ENCODE results near the gene MACROD2.

The MACROD2 gene

DNA sequence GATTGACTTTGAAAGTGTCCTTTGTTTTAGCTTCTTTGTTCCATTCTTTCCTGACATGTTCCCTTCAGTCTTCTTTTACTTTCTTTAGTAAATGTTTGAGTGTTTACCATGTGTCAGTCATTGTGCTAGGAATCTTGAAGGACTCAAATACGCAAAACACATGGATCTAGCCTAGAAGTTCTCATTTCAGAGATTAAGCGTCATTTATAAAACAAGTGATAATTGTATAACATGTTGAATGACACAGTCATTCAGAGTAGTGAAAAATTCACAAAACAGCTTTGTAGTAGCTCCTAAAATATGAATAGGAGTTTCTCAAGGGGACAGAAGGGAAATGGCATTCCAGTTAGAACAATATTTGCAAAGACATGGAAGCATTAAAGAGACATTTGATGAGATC is 66.9 kb downstream of the MACROD2 start:
- in situ Hi-C loops (cut with MboI; ENCODE audit: low sequenced_read_pairs), result loop anchor here (25.0 kb wide), 1 partner anchor 250 kb away; no protein-coding TSS in a partner anchor

GRCh38 chr20:14062786-14063185 is 67.5 kb downstream of the MACROD2 start:
- in situ Hi-C loops (cut with MboI; ENCODE audit: low sequenced_read_pairs), result loop anchor here (25.0 kb wide), 1 partner anchor 250 kb away; no protein-coding TSS in a partner anchor

DNA sequence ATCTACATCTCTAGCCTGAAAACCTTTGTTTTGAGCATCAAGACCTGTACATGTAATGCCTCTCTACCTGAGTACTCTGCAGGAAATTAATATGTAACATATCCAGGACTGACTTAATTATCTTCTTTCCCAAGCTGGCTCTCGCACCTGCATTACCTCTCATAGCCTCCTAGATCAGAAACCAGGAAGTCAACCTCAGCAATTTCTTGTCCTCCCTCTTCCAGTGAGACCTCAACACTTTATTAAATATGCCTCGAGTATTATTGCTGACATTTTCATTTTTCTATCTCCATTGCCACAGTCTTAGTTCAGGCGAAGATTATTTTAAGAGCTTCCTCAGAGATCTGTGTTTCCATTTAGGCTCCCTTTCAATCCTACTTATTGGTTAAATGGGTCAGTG is 69.0 kb downstream of the MACROD2 start:
- in situ Hi-C loops (cut with MboI; ENCODE audit: low sequenced_read_pairs), result loop anchor here (25.0 kb wide), 1 partner anchor 252 kb away; no protein-coding TSS in a partner anchor

- in situ Hi-C loops (cut with MboI; ENCODE audit: low sequenced_read_pairs), result loop anchor here (25.0 kb wide), 1 partner anchor 253 kb away; no protein-coding TSS in a partner anchor
Measured at GRCh38 chr20:14064921-14065320, 69.6 kb downstream of the MACROD2 start.

GRCh38 chr20:14065774-14066173 is 70.5 kb downstream of the MACROD2 start:
- in situ Hi-C loops (cut with MboI; ENCODE audit: low sequenced_read_pairs), result loop anchor here (25.0 kb wide), 1 partner anchor 253 kb away; no protein-coding TSS in a partner anchor

DNA sequence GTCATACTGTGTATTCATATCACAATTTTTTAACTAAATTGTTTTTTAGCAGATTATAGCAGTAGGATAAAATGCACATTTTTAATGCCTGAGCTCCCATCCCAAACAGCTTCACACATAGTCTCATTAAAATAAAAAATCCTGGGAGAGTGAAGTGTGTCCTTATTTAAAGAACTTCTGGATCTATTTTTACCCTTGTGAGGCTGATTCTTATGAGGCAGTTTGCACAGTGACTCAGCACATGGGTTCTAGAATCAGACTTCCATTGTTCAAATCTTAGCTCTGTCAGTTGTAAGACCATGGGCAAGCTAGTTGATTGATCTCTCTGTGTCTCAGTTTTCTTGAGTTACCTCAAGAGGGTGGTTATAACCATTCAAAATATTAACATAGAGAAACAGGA is 72.3 kb downstream of the MACROD2 start:
- in situ Hi-C loops (cut with MboI; ENCODE audit: low sequenced_read_pairs), result loop anchor here (25.0 kb wide), 1 partner anchor 255 kb away; no protein-coding TSS in a partner anchor

DNA sequence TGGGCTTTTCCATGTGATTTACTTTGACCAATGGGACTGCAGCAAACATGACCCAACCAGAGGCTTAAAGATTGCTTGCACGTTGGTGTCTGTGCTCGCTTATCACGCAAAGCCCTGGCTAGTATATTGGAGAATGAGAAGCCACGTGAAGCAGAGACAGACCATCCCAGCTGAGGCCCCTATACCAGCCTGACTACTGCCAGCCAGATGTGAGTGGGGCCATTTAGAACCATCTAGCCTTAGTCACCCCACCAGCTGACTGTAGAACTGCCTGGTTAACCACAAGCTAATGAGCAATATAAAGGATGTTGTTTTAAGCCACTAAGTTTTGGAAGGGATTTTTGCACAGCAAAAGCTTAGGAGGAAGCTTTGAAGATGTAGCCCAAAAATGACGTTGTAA is 74.5 kb downstream of the MACROD2 start:
- in situ Hi-C loops (cut with MboI; ENCODE audit: low sequenced_read_pairs), result loop anchor here (25.0 kb wide), 1 partner anchor 257 kb away; no protein-coding TSS in a partner anchor

- in situ Hi-C loops (cut with MboI; ENCODE audit: low sequenced_read_pairs), result no loop called here
Measured at GRCh38 chr20:14093652-14094051, 98.3 kb downstream of the MACROD2 start.

DNA sequence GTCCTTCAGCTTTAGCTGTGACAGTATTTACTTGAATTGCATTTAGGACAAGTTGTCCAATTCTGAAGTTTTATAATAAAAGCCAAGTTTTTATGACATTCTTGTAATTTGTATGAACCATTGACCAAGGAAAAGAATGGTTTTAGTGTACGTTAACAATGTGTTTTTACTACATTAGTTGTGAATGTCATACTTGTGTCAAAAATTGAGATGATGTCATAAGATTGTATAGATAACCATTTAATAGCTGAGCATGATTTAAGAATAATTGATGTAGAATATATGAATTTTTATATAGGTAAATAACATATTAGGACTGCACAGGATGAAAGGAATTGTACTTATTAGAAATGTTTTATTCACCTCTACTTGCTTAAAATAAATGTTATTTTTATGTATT is 102.9 kb downstream of the MACROD2 start:
- in situ Hi-C loops (cut with MboI; ENCODE audit: low sequenced_read_pairs), result no loop called here

DNA sequence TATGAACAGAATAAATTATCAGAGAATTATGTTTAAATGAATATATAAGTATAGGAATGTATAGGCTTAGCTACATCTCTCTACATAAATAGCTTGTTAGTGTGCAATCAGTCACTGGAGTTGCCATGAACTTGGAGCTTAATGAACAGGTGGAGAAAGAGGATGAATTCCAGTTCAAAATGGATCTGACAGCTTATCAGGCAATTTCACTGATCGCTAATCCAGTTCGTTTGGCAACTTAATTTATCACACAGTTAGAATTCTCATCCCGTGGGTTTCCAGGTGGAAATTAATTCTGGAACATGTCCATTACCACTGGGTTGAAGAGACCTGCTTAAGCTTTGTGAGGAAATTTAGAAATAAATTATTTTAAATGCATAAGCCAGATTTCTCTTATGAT is 118.1 kb downstream of the MACROD2 start:
- in situ Hi-C loops (cut with MboI; ENCODE audit: low sequenced_read_pairs), result no loop called here

GRCh38 chr20:14114065-14114704 is 118.9 kb downstream of the MACROD2 start:
- in situ Hi-C loops (cut with MboI; ENCODE audit: low sequenced_read_pairs), result no loop called here

DNA sequence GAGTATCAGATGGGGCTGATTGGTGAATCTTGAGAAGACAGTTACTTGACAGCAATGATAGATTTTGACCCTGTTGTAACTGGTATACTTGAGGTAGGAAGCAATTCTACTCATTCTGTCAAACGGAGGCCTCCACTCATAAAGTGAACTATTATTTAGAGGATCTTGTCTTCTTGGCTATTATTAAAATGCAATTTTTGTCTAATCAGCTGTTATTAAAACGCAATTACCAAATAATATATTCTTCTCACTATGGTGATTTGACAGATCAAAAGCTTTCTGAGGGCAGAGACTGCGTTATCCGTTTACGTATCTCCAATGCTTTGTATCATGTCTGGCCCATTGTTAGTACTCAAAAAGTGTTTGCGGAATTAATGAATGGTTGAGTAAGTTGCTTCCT is 120.7 kb downstream of the MACROD2 start:
- in situ Hi-C loops (cut with MboI; ENCODE audit: low sequenced_read_pairs), result no loop called here

GRCh38 chr20:14117768-14118167 is 122.5 kb downstream of the MACROD2 start:
- in situ Hi-C loops (cut with MboI; ENCODE audit: low sequenced_read_pairs), result no loop called here

- in situ Hi-C loops (cut with MboI; ENCODE audit: low sequenced_read_pairs), result no loop called here
Measured at GRCh38 chr20:14126856-14127255, 131.5 kb downstream of the MACROD2 start.

DNA sequence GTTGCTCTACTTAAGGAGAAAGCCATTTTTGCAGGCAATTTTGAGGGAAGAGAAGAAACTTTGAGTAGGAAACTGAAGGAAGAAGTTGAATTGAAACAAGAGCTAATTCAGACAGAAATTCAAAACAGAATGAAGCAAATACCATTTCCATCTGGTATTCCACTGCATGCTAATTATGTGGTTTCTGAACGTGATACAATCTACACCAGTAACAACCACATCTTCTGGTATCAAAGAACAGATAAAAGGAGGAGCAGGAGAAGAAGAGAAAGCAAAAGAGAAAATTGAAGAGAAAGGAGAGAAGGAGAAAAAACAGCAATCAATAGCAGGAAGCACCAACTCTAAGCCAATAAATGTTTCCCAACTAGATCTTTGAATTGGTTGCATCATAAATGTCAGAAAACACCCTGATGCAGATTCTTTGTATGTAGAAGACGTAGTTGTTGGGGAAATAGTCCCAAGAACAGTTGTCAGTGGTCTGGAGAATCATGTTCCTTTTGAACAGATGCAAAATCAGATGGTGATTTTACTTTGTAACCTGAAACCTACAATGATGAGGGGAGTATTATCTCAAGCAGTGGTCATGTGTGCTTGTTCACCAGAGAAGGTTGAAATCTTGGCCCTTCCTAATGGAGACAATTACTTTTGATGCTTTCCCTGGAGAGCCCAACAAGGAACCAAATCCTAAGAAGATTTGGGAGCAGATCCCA is 132.4 kb downstream of the MACROD2 start:
- in situ Hi-C loops (cut with MboI; ENCODE audit: low sequenced_read_pairs), result no loop called here

GRCh38 chr20:14134004-14134403 is 138.7 kb downstream of the MACROD2 start:
- in situ Hi-C loops (cut with MboI; ENCODE audit: low sequenced_read_pairs), result no loop called here

DNA sequence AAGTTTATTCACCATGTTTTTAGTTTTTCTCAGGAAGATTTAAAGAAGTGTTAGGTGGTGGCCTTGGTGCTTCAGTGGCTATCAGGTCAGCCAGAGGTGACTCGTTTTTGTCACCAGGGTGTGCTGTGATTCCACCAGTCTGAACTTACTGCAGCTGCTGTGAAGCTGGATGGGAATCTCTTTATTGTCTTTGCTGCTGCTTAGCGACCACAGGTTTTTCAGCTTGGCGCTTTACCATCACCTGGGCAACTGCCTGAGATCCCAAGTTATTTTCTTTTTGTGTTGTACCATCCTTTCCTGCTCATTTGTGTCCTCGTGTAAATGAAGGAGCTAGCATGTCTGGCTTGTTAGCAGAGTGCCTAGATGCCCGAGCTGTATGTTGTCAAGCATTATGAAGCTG is 146.9 kb downstream of the MACROD2 start:
- in situ Hi-C loops (cut with MboI; ENCODE audit: low sequenced_read_pairs), result no loop called here

GRCh38 chr20:14142964-14143627 is 147.8 kb downstream of the MACROD2 start:
- in situ Hi-C loops (cut with MboI; ENCODE audit: low sequenced_read_pairs), result no loop called here

GRCh38 chr20:14148042-14148441 is 152.7 kb downstream of the MACROD2 start:
- in situ Hi-C loops (cut with MboI; ENCODE audit: low sequenced_read_pairs), result no loop called here

GRCh38 chr20:14155361-14155760 is 160.0 kb downstream of the MACROD2 start:
- in situ Hi-C loops (cut with MboI; ENCODE audit: low sequenced_read_pairs), result no loop called here

- in situ Hi-C loops (cut with MboI; ENCODE audit: low sequenced_read_pairs), result no loop called here
Measured at GRCh38 chr20:14178528-14178927, 183.2 kb downstream of the MACROD2 start.

DNA sequence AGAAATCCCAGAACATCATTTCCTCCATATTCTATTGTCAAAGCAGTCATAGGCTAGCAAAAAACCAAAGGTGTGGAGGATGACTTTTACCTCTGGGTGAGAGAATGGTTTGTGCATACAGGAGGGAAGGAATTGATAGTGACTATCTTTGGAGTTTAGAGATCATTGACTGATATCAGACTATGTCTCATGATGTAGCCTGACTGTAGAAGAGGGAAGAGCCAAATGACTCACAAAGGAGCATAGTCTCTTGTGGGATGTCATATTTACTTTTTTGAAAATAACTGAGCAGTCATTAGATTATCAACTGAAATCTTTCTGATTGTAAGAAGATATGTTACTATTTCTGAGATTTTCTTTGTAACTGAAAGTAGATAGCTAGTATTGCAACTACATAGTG is 183.6 kb downstream of the MACROD2 start:
- in situ Hi-C loops (cut with MboI; ENCODE audit: low sequenced_read_pairs), result no loop called here
